DOHH2 (cell line): Measurements from ENCODE around the gene WLS.

Experiments used
- H3F3A ChIP-seq: fragments of 200-600 bp; sonication (generic), shearing (Covaris generic); 2 replicates; pipeline ENCODE4 v1.6.0; 2016; ENCODE audit warnings: antibody characterized with exemption, mild to moderate bottlenecking; ENCODE audit not compliant: control insufficient read depth, insufficient read depth
- H3K27ac ChIP-seq: fragments of 200-600 bp; sonication (generic); 2 replicates; pipeline ENCODE4 v1.5.1; 2014; ENCODE audit warnings: low read depth, mild to moderate bottlenecking, low read length, moderate library complexity
- H3K27me3 ChIP-seq: fragments of 200-600 bp; sonication (generic); 2 replicates; pipeline ENCODE4 v1.6.1; 2014; ENCODE audit warnings: mild to moderate bottlenecking, low read length, mixed read lengths; ENCODE audit not compliant: control insufficient read depth
- H3K36me3 ChIP-seq: fragments of 200-600 bp; sonication (generic); 2 replicates; pipeline ENCODE4 v1.6.1; 2014; ENCODE audit warnings: mild to moderate bottlenecking, low read length, moderate library complexity, mixed read lengths; ENCODE audit not compliant: control insufficient read depth
- H3K4me1 ChIP-seq: fragments of 200-600 bp; sonication (generic); 2 replicates; pipeline ENCODE4 v1.6.1; 2014; ENCODE audit warnings: mild to moderate bottlenecking, low read length, mixed read lengths; ENCODE audit not compliant: control insufficient read depth
- H3K4me2 ChIP-seq: fragments of 200-600 bp; sonication (generic); 2 replicates; pipeline ENCODE4 v1.6.0; 2014; ENCODE audit warnings: mild to moderate bottlenecking, low read length, moderate library complexity
- H3K4me3 ChIP-seq: fragments of 200-600 bp; sonication (generic); 2 replicates; pipeline ENCODE4 v1.5.1; 2014; ENCODE audit warnings: mild to moderate bottlenecking, low read length, mixed read lengths
- H3K79me2 ChIP-seq: fragments of 200-600 bp; sonication (generic); 2 replicates; pipeline ENCODE4 v1.6.1; 2014; ENCODE audit warnings: mild to moderate bottlenecking, low read length, mixed read lengths; ENCODE audit not compliant: control insufficient read depth
- H3K9me2 ChIP-seq: fragments of 200-600 bp; sonication (generic); replicated peaks from 2 replicates; pipeline ENCODE4 v1.6.1; 2014; ENCODE audit warnings: mild to moderate bottlenecking, low read length, mixed read lengths; ENCODE audit not compliant: control insufficient read depth
- H3K9me3 ChIP-seq: fragments of 200-600 bp; sonication (generic); 2 replicates; pipeline ENCODE4 v1.6.1; 2014; ENCODE audit warnings: antibody characterized with exemption, low read length, mixed read lengths; ENCODE audit not compliant: control insufficient read depth, insufficient read depth
- H4K20me1 ChIP-seq: fragments of 200-600 bp; sonication (generic); 2 replicates; pipeline ENCODE4 v1.6.0; 2014; ENCODE audit warnings: low read depth, mild to moderate bottlenecking, antibody characterized with exemption, low read length, moderate library complexity; ENCODE audit not compliant: control insufficient read depth, insufficient read depth
- EZH2phosphoT487 ChIP-seq: fragments of 200-600 bp; sonication (generic); IDR thresholded peaks from 2 replicates; pipeline ENCODE4 v1.6.1; 2017; ENCODE audit warnings: borderline replicate concordance, mild to moderate bottlenecking, antibody characterized with exemption, low read length, moderate library complexity, mixed read lengths
- TF ChIP-seq, protein P1 (sequence below): fragments of 200-600 bp; sonication (generic); IDR thresholded peaks from one replicate; pipeline ENCODE4 v1.5.1; 2014; ENCODE audit warnings: antibody characterized with exemption, mild to moderate bottlenecking, low read depth, low read length; ENCODE audit not compliant: poor library complexity, severe bottlenecking

The WLS gene

GRCh38 chr1:68216089-68216772, 16.1 kb downstream of the WLS start:
- H3K27me3 ChIP-seq = no peaks in the 10 kb centered on the region
- no peak overlapping the region for H3K4me2 ChIP-seq
- H3K79me2 ChIP-seq = no peaks in the 10 kb centered on the region
- no peaks in the 10 kb centered on the region for H3K4me1 ChIP-seq
- no peaks in the 10 kb centered on the region for H3K36me3 ChIP-seq
- no peaks in the 10 kb centered on the region for H3K9me3 ChIP-seq
- no peaks in the 10 kb centered on the region for H3F3A ChIP-seq
- H3K4me3 ChIP-seq = no peak overlapping the region
- H3K9me2 ChIP-seq = no peaks in the 10 kb centered on the region
- H3K27ac ChIP-seq = no peak overlapping the region
- TF ChIP-seq EZH2phosphoT487 = no peak
- TF ChIP-seq, protein P1, sequence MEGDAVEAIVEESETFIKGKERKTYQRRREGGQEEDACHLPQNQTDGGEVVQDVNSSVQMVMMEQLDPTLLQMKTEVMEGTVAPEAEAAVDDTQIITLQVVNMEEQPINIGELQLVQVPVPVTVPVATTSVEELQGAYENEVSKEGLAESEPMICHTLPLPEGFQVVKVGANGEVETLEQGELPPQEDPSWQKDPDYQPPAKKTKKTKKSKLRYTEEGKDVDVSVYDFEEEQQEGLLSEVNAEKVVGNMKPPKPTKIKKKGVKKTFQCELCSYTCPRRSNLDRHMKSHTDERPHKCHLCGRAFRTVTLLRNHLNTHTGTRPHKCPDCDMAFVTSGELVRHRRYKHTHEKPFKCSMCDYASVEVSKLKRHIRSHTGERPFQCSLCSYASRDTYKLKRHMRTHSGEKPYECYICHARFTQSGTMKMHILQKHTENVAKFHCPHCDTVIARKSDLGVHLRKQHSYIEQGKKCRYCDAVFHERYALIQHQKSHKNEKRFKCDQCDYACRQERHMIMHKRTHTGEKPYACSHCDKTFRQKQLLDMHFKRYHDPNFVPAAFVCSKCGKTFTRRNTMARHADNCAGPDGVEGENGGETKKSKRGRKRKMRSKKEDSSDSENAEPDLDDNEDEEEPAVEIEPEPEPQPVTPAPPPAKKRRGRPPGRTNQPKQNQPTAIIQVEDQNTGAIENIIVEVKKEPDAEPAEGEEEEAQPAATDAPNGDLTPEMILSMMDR = no peak
- no peaks in the 10 kb centered on the region for H4K20me1 ChIP-seq

GRCh38 chr1:68213843-68214242, 18.5 kb downstream of the WLS start:
- Histone ChIP-seq H3K27ac (no peak overlapping the region), H3K4me3 (no peak overlapping the region), H3F3A (no peaks in the 10 kb centered on the region), H4K20me1 (no peaks in the 10 kb centered on the region), H3K4me1 (no peaks in the 10 kb centered on the region), H3K4me2 (no peak overlapping the region), H3K79me2 (no peaks in the 10 kb centered on the region), H3K27me3 (no peaks in the 10 kb centered on the region), H3K9me2 (no peaks in the 10 kb centered on the region), H3K36me3 (no peaks in the 10 kb centered on the region), H3K9me3 (no peaks in the 10 kb centered on the region)
- TF ChIP-seq, protein P1 = no peak
- no peak for TF ChIP-seq EZH2phosphoT487

GRCh38 chr1:68211761-68212380, 20.5 kb downstream of the WLS start:
- Histone ChIP-seq H3K4me2 (no peak overlapping the region), H3K4me3 (no peak overlapping the region), H3K36me3 (no peaks in the 10 kb centered on the region), H3K4me1 (no peaks in the 10 kb centered on the region), H4K20me1 (no peaks in the 10 kb centered on the region), H3F3A (no peaks in the 10 kb centered on the region), H3K27ac (no peak overlapping the region), H3K27me3 (no peaks in the 10 kb centered on the region), H3K9me2 (no peaks in the 10 kb centered on the region), H3K9me3 (no peaks in the 10 kb centered on the region), H3K79me2 (no peaks in the 10 kb centered on the region)
- TF ChIP-seq, protein P1 = no peak
- no peak for TF ChIP-seq EZH2phosphoT487
